Pons (tissue), 1 donor: Measurements from ENCODE around the gene SLC22A1.
"Not testable (repeated sequence)": the region's sequence is repeated elsewhere in the genome, so short reads cannot be mapped to it uniquely, and the experiment has no call there.

Experiments used
- DNase-seq: peaks from one replicate; pipeline ENCODE4 v3.0.0-alpha.2; 2016; ENCODE audit warnings: low spot score

Gene SLC22A1

GRCh38 chr6:160137989-160138835, 16.6 kb downstream of the SLC22A1 start:
- DNase-seq = peak; percentile 24

GRCh38 chr6:160138839-160139419, 17.3 kb downstream of the SLC22A1 start:
- no peak for DNase-seq

- no peak for DNase-seq
Observed at GRCh38 chr6:160139420-160139851, 17.8 kb downstream of the SLC22A1 start.

GRCh38 chr6:160140493-160140892, 18.9 kb downstream of the SLC22A1 start:
- not testable (repeated sequence) for DNase-seq

GRCh38 chr6:160141001-160141726, 19.5 kb downstream of the SLC22A1 start:
- peak; percentile 8 for DNase-seq

DNA sequence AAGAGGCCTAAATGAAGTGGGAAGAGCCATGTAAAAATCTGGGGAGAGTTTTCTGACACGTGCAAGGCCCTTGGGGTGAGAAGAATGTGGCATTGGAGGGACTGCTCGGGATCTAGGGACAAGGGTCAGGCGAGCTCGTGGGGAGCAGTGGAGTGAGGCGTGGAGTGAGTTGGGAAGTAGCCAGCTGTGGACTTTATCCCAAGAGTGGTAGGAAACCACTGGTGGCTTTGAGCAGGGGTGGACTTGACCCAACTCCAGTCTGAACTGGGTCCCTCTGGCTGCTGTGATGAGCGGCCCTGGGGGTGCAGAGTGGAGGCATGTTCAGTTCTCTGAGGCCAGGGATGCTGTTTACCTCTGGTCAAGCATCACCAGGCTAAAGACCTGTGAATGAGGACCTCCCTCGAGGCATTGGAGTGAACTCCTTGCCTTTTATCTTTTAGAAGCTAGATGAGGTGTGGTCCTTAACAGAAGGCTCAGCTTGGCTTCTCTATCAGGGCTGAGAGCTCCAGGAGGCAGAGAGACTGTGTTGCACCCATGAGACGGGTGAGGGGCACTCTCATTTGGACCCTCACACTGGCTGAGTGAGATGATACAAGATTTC, 20.6 kb downstream of the SLC22A1 start:
- DNase-seq = no peak

DNA sequence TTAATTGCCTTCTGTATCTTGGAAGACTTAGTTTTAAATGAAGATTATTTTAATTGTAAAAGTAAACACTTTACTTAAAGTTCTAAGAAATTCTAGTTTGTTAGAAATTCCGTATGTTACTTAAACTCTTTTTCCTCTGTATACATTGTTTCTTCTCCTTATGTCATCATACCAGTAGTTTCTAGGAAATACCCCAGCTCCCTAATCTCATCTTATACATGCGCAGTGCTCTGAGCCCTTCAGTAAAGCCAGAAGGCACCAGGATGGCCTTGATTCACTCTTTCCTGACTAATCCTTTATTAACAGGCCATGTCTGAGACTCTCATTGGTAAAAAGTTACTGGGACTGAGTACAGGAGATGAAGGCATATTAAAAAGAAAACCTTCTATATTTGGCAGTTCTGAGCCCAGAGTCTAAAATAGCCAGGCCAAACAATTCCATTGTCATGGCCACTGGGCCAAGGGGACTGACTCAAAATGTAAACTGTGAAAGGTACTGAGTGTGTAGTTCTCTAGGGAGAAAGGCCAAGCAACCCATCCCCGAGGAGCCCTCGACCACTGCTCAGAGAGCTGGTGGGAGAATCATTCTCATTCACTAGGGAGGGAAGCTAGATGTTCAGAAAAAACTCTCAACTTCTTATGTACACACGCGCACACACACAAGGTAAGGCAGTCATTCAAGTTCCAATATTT, 25.0 kb downstream of the SLC22A1 start:
- no peak for DNase-seq

GRCh38 chr6:160147146-160147536, 25.5 kb downstream of the SLC22A1 start:
- no peak for DNase-seq

DNA sequence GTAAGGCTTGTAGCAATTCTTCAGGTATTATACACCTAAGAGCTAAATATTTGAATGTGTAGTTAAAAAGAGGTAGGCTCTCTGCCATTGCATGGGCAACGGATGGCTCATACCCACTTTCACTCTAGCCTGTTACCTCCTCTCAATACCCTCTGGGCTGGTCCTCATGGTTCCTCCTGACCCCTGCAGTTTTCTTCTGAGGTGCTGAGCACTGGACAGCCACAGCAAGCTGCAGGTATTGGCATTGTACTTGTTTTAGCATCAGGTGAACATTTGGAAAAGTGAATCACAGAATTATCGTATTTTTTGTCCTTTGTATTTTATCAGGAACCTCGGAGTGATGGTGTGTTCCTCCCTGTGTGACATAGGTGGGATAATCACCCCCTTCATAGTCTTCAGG, 32.9 kb downstream of the SLC22A1 start:
- DNase-seq = no peak

- DNase-seq = no peak
Observed at GRCh38 chr6:160156842-160157241, 35.2 kb downstream of the SLC22A1 start.

DNA sequence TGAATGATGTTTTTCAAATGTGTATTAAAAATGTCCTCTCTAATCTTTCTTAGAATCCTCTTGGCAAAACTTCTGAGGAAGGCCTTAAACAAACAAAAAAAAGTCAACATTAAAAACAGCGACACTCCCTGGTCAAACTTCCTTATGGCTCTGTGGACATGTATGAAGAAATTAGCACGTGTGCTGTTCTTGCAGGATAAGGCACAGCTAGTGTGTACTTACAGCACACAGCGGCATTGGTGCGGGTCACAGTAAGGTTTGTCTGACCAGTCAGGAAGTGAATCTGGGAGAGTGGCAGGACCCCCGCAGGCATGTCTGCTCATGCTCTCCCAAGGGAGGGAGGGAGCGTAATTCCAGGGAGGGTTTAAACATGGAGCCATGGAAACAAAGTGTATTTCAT, 38.8 kb downstream of the SLC22A1 start:
- DNase-seq = no peak

GRCh38 chr6:160160929-160161646, 39.5 kb downstream of the SLC22A1 start:
- no peak for DNase-seq

DNA sequence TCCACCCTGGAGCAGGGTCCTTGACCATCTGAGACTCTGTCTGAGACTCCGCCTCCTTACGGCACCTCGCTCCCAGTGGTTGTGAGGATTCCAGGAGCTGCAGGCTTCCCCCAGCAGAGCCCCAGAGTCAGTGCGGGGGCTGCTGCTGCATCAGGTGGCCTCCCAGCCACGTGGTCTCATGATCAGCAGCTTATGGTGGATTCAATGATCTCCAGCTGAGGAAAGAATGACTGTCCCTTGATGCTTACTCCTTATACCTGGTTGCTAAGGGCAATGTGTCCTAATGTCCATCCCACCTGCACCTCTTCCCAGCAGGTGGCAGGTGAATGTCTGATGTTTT, 40.0 kb downstream of the SLC22A1 start:
- DNase-seq = no peak

DNA sequence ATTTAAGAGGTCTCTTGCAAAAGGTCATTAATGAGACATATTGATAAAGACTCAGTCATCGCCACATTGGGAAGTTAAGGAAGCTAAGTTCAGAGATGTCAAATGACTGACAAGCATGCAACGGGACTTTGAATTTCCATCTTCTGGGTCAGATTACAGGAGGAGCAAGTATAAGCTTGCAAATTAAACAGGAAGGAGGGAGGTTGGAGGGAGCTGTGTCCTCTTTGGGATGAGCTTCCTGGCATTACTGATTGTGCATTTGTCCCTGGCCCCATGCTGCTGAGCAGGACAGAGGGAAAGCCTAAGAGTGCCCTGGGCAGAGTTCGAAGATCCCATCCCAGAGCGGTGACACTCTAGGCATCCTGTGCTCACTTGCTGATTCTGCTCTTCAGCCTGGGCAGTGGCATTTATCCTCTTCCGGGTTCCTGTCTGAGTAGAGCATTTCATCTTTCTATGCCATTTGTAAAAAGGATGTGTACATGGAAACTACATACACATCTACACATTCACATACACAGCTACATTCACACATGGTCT, 40.5 kb downstream of the SLC22A1 start:
- no peak for DNase-seq

DNA sequence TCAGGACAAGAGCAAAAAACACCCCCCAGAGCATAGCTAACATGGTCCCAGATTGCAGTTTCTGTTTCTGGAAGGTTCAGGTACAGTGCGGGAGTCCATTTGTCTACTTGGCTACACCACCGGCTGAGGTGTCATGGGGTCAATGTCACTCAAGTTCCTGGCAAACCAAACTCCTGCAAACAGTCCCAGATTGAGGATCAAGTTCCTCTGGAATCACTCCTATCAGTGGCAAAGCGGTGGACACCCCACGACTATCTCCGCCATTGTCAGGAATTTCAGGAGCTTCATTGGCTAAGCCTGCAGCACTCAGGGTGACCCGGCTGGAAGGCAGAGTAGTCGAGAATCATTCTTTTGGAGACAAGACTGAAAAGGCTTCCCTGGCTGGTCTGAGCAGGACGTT, 41.8 kb downstream of the SLC22A1 start:
- DNase-seq = no peak

GRCh38 chr6:160163912-160164311, 42.3 kb downstream of the SLC22A1 start:
- DNase-seq = no peak

GRCh38 chr6:160165928-160166327, 44.3 kb downstream of the SLC22A1 start:
- not testable (repeated sequence) for DNase-seq

- no peak for DNase-seq
Observed at GRCh38 chr6:160167604-160168399, 46.2 kb downstream of the SLC22A1 start.

GRCh38 chr6:160170018-160170680, 48.5 kb downstream of the SLC22A1 start:
- no peak for DNase-seq

GRCh38 chr6:160172704-160173103, 51.1 kb downstream of the SLC22A1 start:
- DNase-seq = no peak
